Thyroid gland (tissue), 4 donors: ENCODE data around the gene TNS2. TPM values are rescaled to one million over a fixed set of nuclear protein-coding genes. Genes with fewer than 3 reads are reported as not detected.

Experiments used
- DNase-seq, 2 donors: peaks; one replicate each; pipeline ENCODE4 v3.0.0-alpha.2; 2019
- H3K27ac ChIP-seq, 3 donors: fragments of 200-600 bp; sonication (generic); 1 replicate in 2 of 3; 2 replicates in 1 of 3; pipeline ENCODE4 v1.5.1; 2016 to 2019; ENCODE audit warnings: mild to moderate bottlenecking in 1 of 3, moderate library complexity in 1 of 3
- H3K27me3 ChIP-seq: fragments of 200-600 bp; sonication (generic); one replicate; pipeline ENCODE4 v1.5.1; 2019
- H3K36me3 ChIP-seq, 2 donors: fragments of 200-600 bp; sonication (generic); one replicate each; pipeline ENCODE4 v1.5.1; 2016 to 2019
- H3K4me1 ChIP-seq, 2 donors: fragments of 200-600 bp; sonication (generic); one replicate each; pipeline ENCODE4 v1.5.1; 2017 to 2019
- H3K4me3 ChIP-seq, 3 donors: fragments of 200-600 bp; sonication (generic); replicated peaks in 1 of 3; 1 replicate in 2 of 3; 2 replicates in 1 of 3; pipeline ENCODE4 v1.5.1; 2016; ENCODE audit warnings: mild to moderate bottlenecking in 1 of 3
- H3K9me3 ChIP-seq: fragments of 200-600 bp; sonication (generic); one replicate; pipeline ENCODE4 v1.5.1; 2017
- CTCF ChIP-seq, 6 experiments: fragments of 200-600 bp in 3 of 6; fragments of 450-650 bp in 3 of 6; sonication (generic) in 3 of 6; IDR thresholded peaks; one replicate each; pipeline ENCODE4 v1.5.1; 2016 to 2019; ENCODE audit warnings: antibody characterized with exemption in 6 of 6, mild to moderate bottlenecking in 2 of 6, inconsistent platforms in 1 of 6, moderate library complexity in 1 of 6
- POLR2A ChIP-seq, 2 donors: fragments of 450-650 bp; IDR thresholded peaks; one replicate each; pipeline ENCODE4 v1.6.1; 2017; ENCODE audit warnings: antibody characterized with exemption in 2 of 2, mild to moderate bottlenecking in 2 of 2, moderate library complexity in 1 of 2
- WGBS, 2 donors: methylation state at CpG; one replicate each; pipeline ENCODE4 v1.1.5; 2017; 5-methylcytosine and 5-hydroxymethylcytosine counted together
- intact Hi-C: fragments of 100-400 bp; cut with DNase I; formaldehyde crosslinking; loops from one replicate; pipeline ENCODE4 v1.15.1; 2023
- total RNA-seq, 4 donors: library from RNA; depleted of rRNA; stranded (reverse); fragments of >200 nt; gene quantifications; one replicate each; pipeline ENCODE4 v1.2.3, GENCODE V29; 2016

The TNS2 gene
- total RNA-seq, 4 donors from 2014 or later: 86.7 to 179 (median 114) TPM

- H3K27me3 ChIP-seq: no peaks in the 10 kb centered on the region
- peak overlapping the region in 2 of 3 donors; percentile 98 to 100 for H3K27ac ChIP-seq
- peaks cover 40 to 58% of the 10 kb centered on the region in 2 donors for H3K4me1 ChIP-seq
- WGBS, 2 donors: 85 to 92% methylated on average over 14 to 15 of the region's 15 CpGs
- no peak for DNase-seq
- no peak overlapping the region for H3K4me3 ChIP-seq
- TF ChIP-seq CTCF (IDR thresholded peaks at IDR 0.05): no peak
- TF ChIP-seq POLR2A (IDR thresholded peaks at IDR 0.05): no peak
- intact Hi-C loops: no loop called here
- peaks cover 25 to 33% of the 10 kb centered on the region in 2 donors for H3K36me3 ChIP-seq
- H3K9me3 ChIP-seq: no peaks in the 10 kb centered on the region
Observed at GRCh38 chr12:53055471-53056266, 5.8 kb downstream of the TNS2 start.

- TF ChIP-seq POLR2A (IDR thresholded peaks at IDR 0.05) (no peak), CTCF (IDR thresholded peaks at IDR 0.05) (no peak)
- Histone ChIP-seq H3K4me1 (peaks cover 40 to 58% of the 10 kb centered on the region in 2 donors), H3K27ac (no peak overlapping the region), H3K9me3 (no peaks in the 10 kb centered on the region), H3K27me3 (no peaks in the 10 kb centered on the region), H3K4me3 (no peak overlapping the region), H3K36me3 (peaks cover 25 to 33% of the 10 kb centered on the region in 2 donors)
- DNase-seq: no peak
- 83 to 85% methylated on average over 5 of the region's 5 CpGs for WGBS, 2 donors
- intact Hi-C loops: no loop called here
Observed at GRCh38 chr12:53056296-53056695, 6.4 kb downstream of the TNS2 start.

- no peak for TF ChIP-seq CTCF (IDR thresholded peaks at IDR 0.05)
- TF ChIP-seq POLR2A (IDR thresholded peaks at IDR 0.05): no peak
- H3K27ac ChIP-seq: no peak overlapping the region
- H3K9me3 ChIP-seq: no peaks in the 10 kb centered on the region
- H3K4me1 ChIP-seq: peaks cover 40 to 58% of the 10 kb centered on the region in 2 donors
- intact Hi-C loops: no loop called here
- H3K27me3 ChIP-seq: no peaks in the 10 kb centered on the region
- no peak for DNase-seq
- H3K4me3 ChIP-seq: no peak overlapping the region
- peaks cover 25 to 33% of the 10 kb centered on the region in 2 donors for H3K36me3 ChIP-seq
- 90 to 100% methylated on average over 3 to 7 of the region's 7 CpGs for WGBS, 2 donors
Observed at GRCh38 chr12:53056901-53057300, 7.0 kb downstream of the TNS2 start.

GRCh38 chr12:53057816-53058500 lies 8.1 kb downstream of the TNS2 start:
- peak in 1 of 2 donors; percentile 0 for DNase-seq
- intact Hi-C loops: no loop called here
- Histone ChIP-seq H3K36me3 (peaks cover 25 to 34% of the 10 kb centered on the region in 2 donors), H3K9me3 (no peaks in the 10 kb centered on the region), H3K4me1 (peaks cover 38 to 58% of the 10 kb centered on the region in 2 donors), H3K27ac (peak overlapping the region in 1 of 3 donors; percentile 36), H3K4me3 (no peak overlapping the region), H3K27me3 (no peaks in the 10 kb centered on the region)
- WGBS, 2 donors: 87 to 88% methylated on average over 11 to 13 of the region's 13 CpGs
- no peak for TF ChIP-seq POLR2A (IDR thresholded peaks at IDR 0.05)
- TF ChIP-seq CTCF (IDR thresholded peaks at IDR 0.05): no peak
